ENCODE measurements around the gene GLCE.
"Not testable (repeated sequence)": the region's sequence is repeated elsewhere in the genome, so short reads cannot be mapped to it uniquely, and the experiment has no call there.

The GLCE gene

DNA sequence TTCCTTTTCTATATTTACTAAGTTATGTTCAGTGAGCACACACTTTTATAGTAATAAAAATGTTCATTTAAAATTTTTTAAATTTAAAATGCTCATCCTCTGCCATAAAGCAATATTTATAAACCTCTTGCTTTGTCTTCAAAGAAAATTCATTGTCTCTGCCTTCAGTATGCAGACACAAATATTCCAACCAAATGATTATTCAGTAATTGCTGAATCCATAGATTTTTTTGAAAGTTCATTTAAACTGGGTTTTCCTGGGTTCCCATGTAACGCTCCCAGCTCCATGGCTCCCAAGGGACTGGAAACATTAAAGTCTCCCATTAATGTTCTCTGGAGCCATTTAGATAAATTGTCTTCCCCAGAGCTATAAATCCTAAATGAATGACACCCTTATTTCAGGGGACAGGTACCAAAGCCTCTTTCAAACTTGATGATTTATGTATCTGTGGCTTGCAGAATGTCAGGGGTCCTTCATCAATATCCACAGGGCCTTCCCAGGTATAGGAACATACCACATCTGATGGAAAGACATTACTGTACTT, 15.2 kb upstream of the GLCE start:
- H3K36me3 Mint-ChIP-seq = peaks cover 0 to 4% of the 10 kb centered on the region in 2 donors
- peaks cover 50 to 71% of the 10 kb centered on the region in 2 donors for H3K27me3 Mint-ChIP-seq
- DNase-seq (no peak), ATAC-seq (replicated peaks) (no peak)
- H3K4me1 Mint-ChIP-seq = no peaks in the 10 kb centered on the region
- H3K9me3 Mint-ChIP-seq = peaks cover 4 to 5% of the 10 kb centered on the region in 2 donors
- no peak overlapping the region for H3K27ac Mint-ChIP-seq
- H3K4me3 Mint-ChIP-seq = no peak overlapping the region

DNA sequence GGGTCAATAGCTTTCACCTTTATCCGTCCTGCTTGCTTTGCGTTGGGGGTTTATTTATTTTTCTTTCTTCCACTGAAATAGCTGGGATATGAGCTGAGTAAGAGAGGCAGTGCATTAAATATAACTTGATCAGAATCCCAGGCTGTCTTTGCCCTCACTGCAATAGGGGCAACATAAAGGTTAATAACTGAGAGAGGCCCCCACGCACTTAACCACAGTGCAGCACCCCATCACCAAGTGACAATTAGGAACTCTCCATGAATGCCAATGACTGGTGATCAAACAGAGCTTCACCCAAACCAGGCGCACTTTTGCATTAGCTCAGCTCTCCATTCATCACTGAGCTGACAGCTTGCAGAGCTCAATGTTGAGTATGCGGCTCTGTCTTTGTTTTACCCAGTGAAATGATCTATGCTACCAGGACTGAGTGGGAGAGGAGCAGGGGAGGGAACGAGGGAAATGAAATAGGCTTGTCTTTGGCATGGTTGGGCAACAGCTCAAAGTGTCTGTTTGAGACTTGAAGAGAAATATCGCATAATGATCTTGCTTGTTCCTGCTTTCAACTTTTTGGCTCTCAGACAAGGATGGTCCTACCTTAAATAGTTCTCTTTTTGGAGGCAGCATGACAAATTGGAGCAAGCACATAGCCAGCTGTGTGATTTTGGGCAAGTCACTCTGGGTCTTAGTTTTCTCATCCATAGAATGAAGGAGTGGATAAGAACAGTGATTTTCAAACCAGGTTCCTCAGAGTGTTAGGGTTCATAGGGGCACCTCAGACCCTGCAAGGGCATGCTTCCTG, 14.5 kb upstream of the GLCE start:
- Mint-ChIP-seq H3K36me3 (peaks cover 0 to 4% of the 10 kb centered on the region in 2 donors), H3K27me3 (peaks cover 50 to 72% of the 10 kb centered on the region in 2 donors)

DNA sequence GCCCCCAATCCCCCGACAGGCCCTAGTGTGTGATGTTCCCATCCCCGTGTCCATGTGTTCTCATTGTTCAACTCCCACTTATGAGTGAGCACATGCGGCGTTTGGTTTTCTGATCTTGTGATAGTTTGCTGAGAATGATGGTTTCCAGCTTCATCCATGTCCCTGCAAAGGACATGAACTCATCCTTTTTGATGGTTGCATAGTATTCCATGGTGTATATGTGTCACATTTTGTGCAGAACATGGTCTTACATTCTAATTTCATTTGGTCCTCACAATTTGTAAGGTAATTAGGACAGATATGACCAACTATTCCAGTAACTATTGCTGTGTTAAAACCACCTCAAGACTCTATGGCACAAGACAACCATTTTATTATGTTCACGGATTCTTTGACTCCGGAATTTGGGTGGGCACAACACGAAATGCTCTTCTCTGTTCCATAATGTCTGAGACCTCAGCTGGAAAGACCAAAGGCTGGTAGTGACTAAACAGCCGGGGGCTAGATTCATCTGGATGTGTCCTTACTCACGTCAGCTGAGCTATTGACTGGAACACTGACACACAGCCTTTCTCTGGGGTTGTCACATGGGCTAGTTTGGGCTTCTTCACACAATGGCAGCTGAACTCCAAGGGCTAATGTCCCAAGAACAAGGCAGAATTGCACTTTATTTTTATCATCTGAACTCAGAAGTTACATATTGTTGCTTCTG, 13.6 kb upstream of the GLCE start:
- DNase-seq (no peak), ATAC-seq (replicated peaks) (no peak)
- no peak overlapping the region for H3K27ac Mint-ChIP-seq

More for the DNA sequence above, 14.5 kb upstream of the GLCE start:
- Mint-ChIP-seq H3K4me1 (no peaks in the 10 kb centered on the region), H3K4me3 (no peak overlapping the region), H3K27ac (no peak overlapping the region), H3K9me3 (peaks cover 4 to 5% of the 10 kb centered on the region in 2 donors)
- no peak for ATAC-seq (replicated peaks)
- no peak for DNase-seq

DNA sequence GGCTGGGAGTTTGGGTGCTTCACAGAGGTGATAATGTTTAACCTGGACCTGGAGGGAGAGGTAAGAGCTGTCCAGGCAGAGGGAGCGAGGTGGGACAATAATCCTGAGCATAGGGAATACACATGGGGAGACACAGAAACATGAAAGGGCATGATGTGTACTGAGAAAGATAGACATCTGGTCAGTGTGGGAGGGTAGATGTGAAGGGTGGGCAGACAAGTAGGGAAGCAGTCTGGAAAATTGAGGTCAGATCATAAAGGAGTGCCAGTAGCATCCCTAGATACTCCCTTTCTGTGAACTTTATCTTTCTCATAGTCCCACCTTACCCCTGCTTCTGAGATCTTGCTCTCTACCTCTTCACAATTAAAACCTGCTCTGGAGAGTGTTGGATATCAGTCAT, 12.0 kb upstream of the GLCE start:
- H3K4me1 Mint-ChIP-seq = no peaks in the 10 kb centered on the region
- no peak overlapping the region for H3K27ac Mint-ChIP-seq
- no peaks in the 10 kb centered on the region for H3K9me3 Mint-ChIP-seq
- ATAC-seq (replicated peaks) = no peak
- no peak overlapping the region for H3K4me3 Mint-ChIP-seq
- H3K27me3 Mint-ChIP-seq = peaks cover 52 to 73% of the 10 kb centered on the region in 2 donors
- DNase-seq = no peak
- H3K36me3 Mint-ChIP-seq = no peaks in the 10 kb centered on the region

More for the DNA sequence above, 13.6 kb upstream of the GLCE start:
- Mint-ChIP-seq H3K9me3 (peaks cover 4 to 5% of the 10 kb centered on the region in 2 donors), H3K27me3 (peaks cover 55 to 78% of the 10 kb centered on the region in 2 donors), H3K4me1 (no peaks in the 10 kb centered on the region), H3K36me3 (peaks cover 0 to 4% of the 10 kb centered on the region in 2 donors), H3K4me3 (no peak overlapping the region)

DNA sequence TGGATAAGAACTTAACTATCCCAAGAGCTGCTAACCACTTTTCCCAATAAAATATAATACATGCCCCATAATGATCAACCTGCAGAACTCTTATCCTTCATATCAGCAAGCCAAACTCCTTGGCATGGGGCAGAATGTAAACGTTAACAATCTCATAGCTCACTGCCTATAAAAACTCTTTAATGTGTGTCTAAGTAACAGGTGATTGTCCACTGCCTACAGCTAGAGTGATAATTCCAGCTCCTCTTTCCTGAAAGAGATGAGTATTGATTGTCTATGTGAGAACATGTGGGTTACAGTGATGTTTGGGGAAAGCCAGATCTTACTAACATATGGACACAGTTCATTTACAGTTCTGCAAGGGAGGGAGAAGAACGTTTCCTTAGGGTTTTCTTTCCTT, 11.3 kb upstream of the GLCE start:
- Mint-ChIP-seq H3K36me3 (no peaks in the 10 kb centered on the region), H3K27me3 (peaks cover 52 to 73% of the 10 kb centered on the region in 2 donors)
- DNase-seq = no peak

DNA sequence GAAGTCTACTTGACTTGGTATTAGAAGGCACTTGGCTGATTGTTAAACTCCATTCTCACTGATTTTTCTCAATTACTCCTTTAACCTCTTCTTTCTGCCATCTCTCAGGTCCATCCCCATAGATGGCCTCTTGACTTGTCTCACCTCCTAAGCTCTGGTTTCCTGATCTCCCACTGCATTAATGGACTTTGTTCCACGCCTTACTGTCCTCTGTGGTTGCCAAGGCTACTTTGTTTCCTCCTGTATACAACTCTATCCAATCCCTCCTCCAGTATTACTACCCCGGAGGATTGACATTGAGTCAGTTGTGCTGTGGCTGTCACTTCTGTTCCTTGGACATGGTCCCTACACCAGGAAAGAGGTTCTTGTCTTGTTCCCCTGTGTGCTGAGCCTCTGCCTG, 10.6 kb upstream of the GLCE start:
- H3K4me3 Mint-ChIP-seq = no peak overlapping the region
- H3K27me3 Mint-ChIP-seq = peaks cover 59 to 79% of the 10 kb centered on the region in 2 donors
- no peaks in the 10 kb centered on the region for H3K9me3 Mint-ChIP-seq
- no peak overlapping the region for H3K27ac Mint-ChIP-seq
- DNase-seq = no peak
- H3K4me1 Mint-ChIP-seq = no peaks in the 10 kb centered on the region
- no peak for ATAC-seq (replicated peaks)
- no peaks in the 10 kb centered on the region for H3K36me3 Mint-ChIP-seq

More for the DNA sequence above, 11.3 kb upstream of the GLCE start:
- no peak for ATAC-seq (replicated peaks)
- Mint-ChIP-seq H3K4me3 (no peak overlapping the region), H3K4me1 (no peaks in the 10 kb centered on the region), H3K27ac (no peak overlapping the region), H3K9me3 (no peaks in the 10 kb centered on the region)

DNA sequence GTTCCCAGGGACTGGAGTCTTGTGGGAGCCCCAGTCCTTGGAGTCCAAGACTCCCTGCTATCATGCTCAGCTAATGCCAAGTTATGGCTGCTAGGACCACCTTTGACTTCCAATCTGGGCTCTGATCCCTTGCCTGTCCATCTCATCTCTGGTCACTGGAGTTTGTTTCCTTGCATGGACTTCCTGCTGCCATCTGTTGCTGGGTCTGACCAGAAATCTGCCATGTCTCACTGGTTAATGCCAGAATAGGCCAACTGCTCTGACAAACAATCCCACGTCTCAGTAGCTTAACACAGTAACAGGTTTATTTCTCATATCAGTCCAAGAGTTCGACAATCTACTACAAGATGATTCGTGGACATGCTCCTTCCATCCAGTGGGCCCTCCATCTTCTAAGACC, 10.1 kb upstream of the GLCE start:
- Mint-ChIP-seq H3K4me1 (no peaks in the 10 kb centered on the region), H3K4me3 (no peak overlapping the region), H3K27me3 (peaks cover 60 to 78% of the 10 kb centered on the region in 2 donors), H3K36me3 (no peaks in the 10 kb centered on the region), H3K9me3 (no peaks in the 10 kb centered on the region), H3K27ac (no peak overlapping the region)
- ATAC-seq (replicated peaks) (no peak), DNase-seq (no peak)

DNA sequence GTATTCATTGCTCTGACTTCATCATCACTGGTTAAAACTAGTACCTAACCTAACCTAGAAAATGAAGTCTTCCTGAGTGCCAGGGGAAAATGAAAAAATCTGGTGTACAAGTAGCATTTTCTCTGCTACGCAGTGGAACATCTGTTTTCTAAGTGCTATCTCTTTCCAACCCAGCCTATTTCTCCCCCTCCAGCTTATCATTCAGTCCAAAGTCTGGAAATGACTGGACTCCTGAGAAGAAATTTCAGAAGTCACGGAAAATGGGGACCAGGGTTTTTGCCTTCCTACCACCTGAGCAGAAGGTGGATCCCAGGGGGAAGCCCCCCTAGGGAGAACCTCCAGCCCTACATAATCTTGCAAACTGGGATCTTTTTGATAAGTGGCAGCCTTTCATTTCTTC, 9.6 kb upstream of the GLCE start:
- no peak for DNase-seq
- no peaks in the 10 kb centered on the region for H3K9me3 Mint-ChIP-seq

DNA sequence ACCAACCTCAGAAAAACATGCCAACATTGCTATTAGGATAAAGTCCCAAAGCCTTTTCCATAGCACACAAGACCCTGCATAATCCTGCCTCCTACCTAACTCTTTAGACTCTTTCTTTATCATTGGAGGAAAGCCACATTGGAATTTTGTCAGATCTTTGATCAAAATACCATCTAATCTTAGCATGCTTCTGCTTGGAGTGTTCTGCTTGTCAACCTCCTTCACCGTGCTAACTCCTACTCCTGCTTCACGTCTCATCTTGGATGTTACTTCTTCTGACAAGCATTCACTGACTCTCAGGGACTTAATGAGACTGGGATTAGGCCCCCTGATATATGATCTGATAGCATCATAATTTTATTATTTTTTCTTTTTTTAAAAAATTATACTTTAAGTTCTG, 7.4 kb upstream of the GLCE start:
- no peak overlapping the region for H3K27ac Mint-ChIP-seq
- DNase-seq (no peak), ATAC-seq (replicated peaks) (no peak)
- no peaks in the 10 kb centered on the region for H3K9me3 Mint-ChIP-seq
- no peaks in the 10 kb centered on the region for H3K4me1 Mint-ChIP-seq
- H3K36me3 Mint-ChIP-seq = no peaks in the 10 kb centered on the region
- H3K4me3 Mint-ChIP-seq = no peak overlapping the region
- peaks cover 51 to 52% of the 10 kb centered on the region in 2 donors for H3K27me3 Mint-ChIP-seq

More for the DNA sequence above, 9.6 kb upstream of the GLCE start:
- Mint-ChIP-seq H3K4me1 (no peaks in the 10 kb centered on the region), H3K27me3 (peaks cover 59 to 73% of the 10 kb centered on the region in 2 donors), H3K27ac (no peak overlapping the region), H3K4me3 (no peak overlapping the region), H3K36me3 (no peaks in the 10 kb centered on the region)
- ATAC-seq (replicated peaks) = no peak

DNA sequence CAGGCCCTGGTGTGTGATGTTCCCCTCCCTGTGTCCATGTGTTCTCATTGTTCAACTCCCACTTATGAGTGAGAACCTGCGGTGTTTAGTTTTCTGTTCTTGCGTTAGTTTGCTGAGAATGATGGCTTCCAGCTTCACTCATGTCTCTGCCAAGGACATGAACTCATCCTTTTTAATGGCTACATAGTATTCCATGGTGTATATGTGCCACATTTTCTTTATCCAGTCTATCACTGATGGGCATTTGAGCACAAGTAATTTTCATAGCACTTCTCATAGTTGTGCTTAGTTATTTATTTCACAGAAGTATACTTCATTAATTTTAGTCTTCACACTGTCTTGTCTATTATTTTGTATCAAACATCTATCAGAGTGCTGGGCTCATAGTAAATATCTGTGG, 6.8 kb upstream of the GLCE start:
- H3K4me1 Mint-ChIP-seq; H3K9me3 Mint-ChIP-seq; ATAC-seq (replicated peaks); H3K27ac Mint-ChIP-seq; H3K4me3 Mint-ChIP-seq; DNase-seq; H3K36me3 Mint-ChIP-seq: not testable (repeated sequence)
- H3K27me3 Mint-ChIP-seq = peaks cover 46 to 47% of the 10 kb centered on the region in 2 donors

DNA sequence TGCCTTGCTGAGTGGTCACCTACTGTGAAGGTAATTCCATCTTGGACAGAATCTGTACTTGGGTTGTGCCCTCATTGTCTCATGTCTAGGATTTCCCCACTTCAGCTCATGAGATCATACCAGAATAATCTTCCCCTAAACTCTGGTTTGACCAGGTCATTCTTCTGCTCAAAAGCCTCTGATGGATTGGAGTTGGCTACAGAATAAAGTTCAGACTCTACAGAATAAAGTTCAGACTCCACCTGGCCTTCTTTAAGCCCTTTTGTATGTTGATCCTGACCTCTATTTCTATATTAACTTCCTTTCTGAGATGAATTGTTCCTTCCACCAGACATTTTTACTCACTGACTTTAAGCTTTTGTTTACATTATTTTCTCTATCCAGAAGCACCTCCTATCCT, 6.4 kb upstream of the GLCE start:
- H3K4me3 Mint-ChIP-seq = no peak overlapping the region
- H3K27ac Mint-ChIP-seq = no peak overlapping the region
- peaks cover 0 to under 1% of the 10 kb centered on the region in 2 donors for H3K4me1 Mint-ChIP-seq
- peaks cover 46% of the 10 kb centered on the region in 2 donors for H3K27me3 Mint-ChIP-seq
- no peaks in the 10 kb centered on the region for H3K36me3 Mint-ChIP-seq
- no peaks in the 10 kb centered on the region for H3K9me3 Mint-ChIP-seq
- no peak for ATAC-seq (replicated peaks)
- no peak for DNase-seq

DNA sequence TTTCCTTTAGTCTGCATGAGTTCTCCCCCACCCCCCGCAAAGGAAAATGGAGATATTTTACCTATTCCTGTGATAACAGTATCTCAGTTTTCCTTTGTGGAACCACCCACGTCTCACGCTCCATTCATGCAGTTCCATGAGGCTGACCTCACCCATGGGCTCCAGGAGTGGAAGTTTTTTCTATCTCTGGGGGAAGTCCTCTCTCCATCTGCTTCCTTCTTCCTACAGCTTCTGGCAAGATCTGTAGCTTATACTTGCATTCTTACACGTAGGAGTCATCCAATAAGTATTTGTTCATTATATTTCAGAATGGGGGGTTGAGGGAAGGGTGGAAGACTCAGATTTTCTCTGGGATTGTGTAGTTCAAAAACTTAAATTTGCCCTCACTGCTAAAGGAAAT, 5.8 kb upstream of the GLCE start:
- Mint-ChIP-seq H3K4me3 (no peak overlapping the region), H3K36me3 (no peaks in the 10 kb centered on the region), H3K27me3 (peaks cover 43 to 44% of the 10 kb centered on the region in 2 donors), H3K9me3 (no peaks in the 10 kb centered on the region), H3K27ac (no peak overlapping the region), H3K4me1 (peaks cover 0 to 2% of the 10 kb centered on the region in 2 donors)
- ATAC-seq (replicated peaks) (no peak), DNase-seq (no peak)

DNA sequence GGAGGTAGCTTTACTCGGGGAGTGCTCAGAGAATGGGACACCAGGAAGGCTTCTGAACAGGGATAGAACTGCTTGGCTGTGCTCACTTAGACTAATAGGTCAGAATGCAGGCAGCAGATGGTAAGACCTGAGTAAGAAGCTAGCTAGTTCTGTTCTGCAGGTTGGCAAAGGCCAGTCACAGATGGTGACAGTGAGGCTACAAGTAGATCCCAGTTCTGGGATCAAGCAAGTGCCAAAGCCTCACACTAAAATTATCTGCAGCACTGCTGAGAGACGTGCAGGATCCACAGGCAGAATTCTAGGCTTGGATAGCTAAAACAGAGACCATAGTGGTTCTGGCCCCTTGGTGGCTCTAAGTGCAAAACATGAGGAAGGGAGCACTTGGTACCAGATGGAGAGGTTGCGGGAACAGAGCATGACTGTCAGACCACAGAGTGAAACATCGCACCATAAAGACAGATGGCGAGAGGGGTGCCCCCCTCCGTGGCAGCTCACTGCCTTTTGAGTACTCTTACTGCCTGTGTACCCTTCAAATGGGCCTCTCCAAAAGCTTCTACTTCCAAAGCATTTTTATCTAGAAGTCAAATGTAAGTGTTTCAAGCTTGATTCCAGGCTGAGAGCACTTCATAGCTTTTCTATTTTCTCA, 3.6 kb upstream of the GLCE start:
- DNase-seq = no peak
- Mint-ChIP-seq H3K4me1 (peaks cover 13 to 16% of the 10 kb centered on the region in 2 donors), H3K36me3 (no peaks in the 10 kb centered on the region), H3K4me3 (no peak overlapping the region), H3K27me3 (peaks cover 26 to 33% of the 10 kb centered on the region in 2 donors), H3K9me3 (no peaks in the 10 kb centered on the region), H3K27ac (no peak overlapping the region)
- ATAC-seq (replicated peaks) = no peak

DNA sequence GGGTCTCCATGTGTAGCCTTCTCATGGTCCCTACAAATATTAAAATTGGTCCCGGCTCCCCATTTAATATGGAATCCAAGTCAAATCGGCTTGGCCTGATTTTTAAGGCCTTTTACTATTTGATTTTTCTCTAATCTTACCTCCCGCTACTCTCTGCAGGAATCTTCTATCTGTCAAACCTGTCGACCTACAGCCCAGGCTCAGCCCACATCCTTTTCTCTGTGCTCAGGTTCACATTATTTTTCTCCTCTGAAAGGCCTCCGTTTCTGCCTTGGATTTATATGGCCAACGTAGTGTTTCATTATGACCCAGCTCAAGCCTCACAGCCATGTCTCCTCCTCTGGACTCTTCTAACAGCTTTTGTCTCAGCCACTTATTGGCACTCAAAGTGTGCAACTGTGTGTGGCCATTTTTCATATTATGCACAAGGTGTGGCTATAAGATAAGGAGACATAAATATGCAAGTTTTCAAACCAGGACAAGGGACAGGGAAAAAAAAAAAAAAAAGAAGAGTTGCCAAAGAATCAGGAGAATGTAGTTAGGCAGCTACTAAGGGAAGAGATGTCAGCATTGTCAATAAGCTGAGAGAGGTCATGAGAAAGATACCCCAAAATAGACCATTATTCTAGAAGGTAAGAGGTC, 2.1 kb upstream of the GLCE start:
- H3K4me3 Mint-ChIP-seq = no peak overlapping the region
- H3K9me3 Mint-ChIP-seq = no peaks in the 10 kb centered on the region
- DNase-seq = no peak
- H3K36me3 Mint-ChIP-seq = no peaks in the 10 kb centered on the region
- no peak for ATAC-seq (replicated peaks)
- peaks cover 16 to 25% of the 10 kb centered on the region in 2 donors for H3K27me3 Mint-ChIP-seq
- H3K27ac Mint-ChIP-seq = no peak overlapping the region
- H3K4me1 Mint-ChIP-seq = peaks cover 13 to 19% of the 10 kb centered on the region in 2 donors

Data from stimulated activated naive B cell treated with anti-CD40 and anti-IgM and Interleukin-4, amounts not matched to agents 10 μg/mL and 1 μg/mL and 100 μg/mL, for 72 hours (primary cell).